Suprapubic skin (tissue), 4 donors: Measurements from ENCODE around the gene PHF3. TPM values are rescaled to one million over a fixed set of nuclear protein-coding genes. Genes with fewer than 3 reads are reported as not detected.

Experiments used
- DNase-seq, 2 donors: peaks; one replicate each; pipeline ENCODE4 v3.0.0-alpha.2; 2019; ENCODE audit warnings: low spot score in 2 of 2
- H3K27ac ChIP-seq: fragments of 200-600 bp; sonication (generic); one replicate; pipeline ENCODE4 v1.5.1; 2019
- H3K27me3 ChIP-seq: fragments of 200-600 bp; sonication (generic); one replicate; pipeline ENCODE4 v1.5.1; 2019
- H3K36me3 ChIP-seq: fragments of 200-600 bp; sonication (generic); one replicate; pipeline ENCODE4 v1.5.1; 2019
- H3K4me1 ChIP-seq: fragments of 200-600 bp; sonication (generic); one replicate; pipeline ENCODE4 v1.5.1; 2019
- H3K4me3 ChIP-seq: fragments of 200-600 bp; sonication (generic); one replicate; pipeline ENCODE4 v1.5.1; 2019; ENCODE audit warnings: mild to moderate bottlenecking
- H3K9me3 ChIP-seq: fragments of 200-600 bp; sonication (generic); one replicate; pipeline ENCODE4 v1.5.1; 2019
- CTCF ChIP-seq, 2 donors: fragments of 200-600 bp in 1 of 2; fragments of 450-650 bp in 1 of 2; sonication (generic) in 1 of 2; IDR thresholded peaks; one replicate each; pipeline ENCODE4 v1.5.1; 2016 to 2019; ENCODE audit warnings: antibody characterized with exemption in 2 of 2, mild to moderate bottlenecking in 1 of 2, moderate library complexity in 1 of 2
- EP300 ChIP-seq: sonication (generic); formaldehyde crosslinking; IDR thresholded peaks from one replicate; pipeline ENCODE4 v1.6.1; 2017; ENCODE audit warnings: antibody characterized with exemption
- POLR2A ChIP-seq, 2 donors: fragments of 450-650 bp; IDR thresholded peaks; one replicate each; pipeline ENCODE4 v1.6.1; 2017; ENCODE audit warnings: antibody characterized with exemption in 2 of 2, mild to moderate bottlenecking in 2 of 2, moderate library complexity in 2 of 2
- POLR2AphosphoS5 ChIP-seq, 3 donors: sonication (generic); formaldehyde crosslinking; IDR thresholded peaks; one replicate each; pipeline ENCODE4 v1.6.1; 2017; ENCODE audit warnings: antibody characterized with exemption in 3 of 3
- WGBS: methylation state at CpG from one replicate; pipeline ENCODE4 v1.1.5; 2018; 5-methylcytosine and 5-hydroxymethylcytosine counted together
- total RNA-seq, 4 donors: library from RNA; depleted of rRNA; stranded (reverse); fragments of >200 nt; gene quantifications; one replicate each; pipeline ENCODE4 v1.1.0, GENCODE V29; 2016

The PHF3 gene
- total RNA-seq, 4 donors from 2014 or later: 38.1 to 98.5 (median 49.3) TPM

GRCh38 chr6:63635215-63635587, 401 bp upstream of the PHF3 start:
- peaks cover 43% of the 10 kb centered on the region for H3K4me1 ChIP-seq
- peak overlapping the region; percentile 82 for H3K4me3 ChIP-seq
- no peak for DNase-seq
- H3K27ac ChIP-seq: peak overlapping the region; percentile 96
- 4% methylated on average over 4 of the region's 5 CpGs for WGBS
- no peaks in the 10 kb centered on the region for H3K9me3 ChIP-seq
- no peaks in the 10 kb centered on the region for H3K27me3 ChIP-seq
- H3K36me3 ChIP-seq: no peaks in the 10 kb centered on the region
- no peak for TF ChIP-seq POLR2A (IDR thresholded peaks at IDR 0.05)
- TF ChIP-seq POLR2AphosphoS5 (IDR thresholded peaks at IDR 0.05): no peak
- TF ChIP-seq EP300: no peak
- TF ChIP-seq CTCF (IDR thresholded peaks at IDR 0.05): no peak

GRCh38 chr6:63636518-63637021, 968 bp downstream of the PHF3 start:
- no peaks in the 10 kb centered on the region for H3K9me3 ChIP-seq
- DNase-seq: peak in 1 of 2 donors; percentile 74
- H3K27ac ChIP-seq: peak overlapping the region; percentile 96
- H3K4me3 ChIP-seq: peak overlapping the region; percentile 82
- H3K4me1 ChIP-seq: peaks cover 53% of the 10 kb centered on the region
- no peaks in the 10 kb centered on the region for H3K36me3 ChIP-seq
- 1% methylated on average over 19 of the region's 23 CpGs for WGBS
- no peaks in the 10 kb centered on the region for H3K27me3 ChIP-seq
- TF ChIP-seq POLR2A (IDR thresholded peaks at IDR 0.05) (no peak), POLR2AphosphoS5 (IDR thresholded peaks at IDR 0.05) (no peak), EP300 (no peak), CTCF (IDR thresholded peaks at IDR 0.05) (no peak)

GRCh38 chr6:63637865-63638445, 2.4 kb downstream of the PHF3 start:
- Histone ChIP-seq H3K4me1 (peaks cover 53% of the 10 kb centered on the region), H3K4me3 (peak overlapping the region; percentile 82), H3K9me3 (no peaks in the 10 kb centered on the region), H3K27me3 (no peaks in the 10 kb centered on the region), H3K27ac (no peak overlapping the region), H3K36me3 (peaks cover 3% of the 10 kb centered on the region)
- no peak for TF ChIP-seq POLR2AphosphoS5 (IDR thresholded peaks at IDR 0.05)
- no peak for TF ChIP-seq EP300
- TF ChIP-seq POLR2A (IDR thresholded peaks at IDR 0.05): no peak
- TF ChIP-seq CTCF (IDR thresholded peaks at IDR 0.05): no peak
- no peak for DNase-seq
- WGBS: 32% methylated on average over 2 of the region's 2 CpGs

- WGBS: 46% methylated on average over 2 of the region's 2 CpGs
- no peak for DNase-seq
- Histone ChIP-seq H3K4me1 (peaks cover 66% of the 10 kb centered on the region), H3K4me3 (no peak overlapping the region), H3K9me3 (no peaks in the 10 kb centered on the region), H3K27me3 (no peaks in the 10 kb centered on the region), H3K36me3 (peaks cover 3% of the 10 kb centered on the region), H3K27ac (no peak overlapping the region)
- no peak for TF ChIP-seq CTCF (IDR thresholded peaks at IDR 0.05)
- TF ChIP-seq POLR2A (IDR thresholded peaks at IDR 0.05): no peak
- TF ChIP-seq EP300: no peak
- no peak for TF ChIP-seq POLR2AphosphoS5 (IDR thresholded peaks at IDR 0.05)
These were observed 4.5 kb downstream of the PHF3 start for GRCh38 chr6:63640062-63640461.

GRCh38 chr6:63643862-63644261, 8.3 kb downstream of the PHF3 start:
- no peak overlapping the region for H3K27ac ChIP-seq
- H3K36me3 ChIP-seq: peaks cover 3% of the 10 kb centered on the region
- peaks cover 58% of the 10 kb centered on the region for H3K4me1 ChIP-seq
- no peak overlapping the region for H3K4me3 ChIP-seq
- 17% methylated on average over 1 of the region's 1 CpG for WGBS
- no peak for TF ChIP-seq CTCF (IDR thresholded peaks at IDR 0.05)
- no peak for TF ChIP-seq POLR2AphosphoS5 (IDR thresholded peaks at IDR 0.05)
- TF ChIP-seq EP300: no peak
- TF ChIP-seq POLR2A (IDR thresholded peaks at IDR 0.05): no peak
- no peaks in the 10 kb centered on the region for H3K27me3 ChIP-seq
- no peak for DNase-seq
- H3K9me3 ChIP-seq: no peaks in the 10 kb centered on the region
